Fibroblast of the aortic adventitia (primary cell): ENCODE results near the gene TBX4. TPM values are rescaled to one million over a fixed set of nuclear protein-coding genes. Genes with fewer than 3 reads are reported as not detected.

Experiments used
- DNase-seq: peaks from one replicate; pipeline ENCODE4 v3.0.0-alpha.2; 2010; ENCODE audit warnings: low read depth
- H3K4me3 ChIP-seq: 2 replicates; pipeline ENCODE4 v1.5.1; 2011; ENCODE audit warnings: low read depth, mild to moderate bottlenecking, control low read depth, low read length, moderate library complexity
- CTCF ChIP-seq: IDR thresholded peaks from 2 replicates; pipeline ENCODE4 v1.5.1; 2011; ENCODE audit warnings: mild to moderate bottlenecking, low read length, control low read depth, inconsistent platforms; ENCODE audit not compliant: insufficient read depth
- total RNA-seq: library from RNA; depleted of rRNA; stranded (reverse); fragments of >200 nt; gene quantifications from 2 replicates; pipeline ENCODE4 v1.2.3, GENCODE V29; 2012; ENCODE audit warnings: low replicate concordance

The TBX4 gene
- total RNA-seq, 1 donor = not detected

- TF ChIP-seq CTCF = no peak
- DNase-seq = peak; percentile 16
- H3K4me3 ChIP-seq = no peak overlapping the region
These were observed 23.5 kb downstream of the TBX4 start for GRCh38 chr17:61475726-61476125.

- TF ChIP-seq CTCF = no peak
- no peak overlapping the region for H3K4me3 ChIP-seq
- no peak for DNase-seq
These were observed 24.4 kb downstream of the TBX4 start for GRCh38 chr17:61476476-61477203.

- no peak for TF ChIP-seq CTCF
- DNase-seq = peak; percentile 33
- no peak overlapping the region for H3K4me3 ChIP-seq
These were observed 25.1 kb downstream of the TBX4 start for GRCh38 chr17:61477204-61477834.

- no peak overlapping the region for H3K4me3 ChIP-seq
- no peak for DNase-seq
- TF ChIP-seq CTCF = no peak
These were observed 26.0 kb downstream of the TBX4 start for GRCh38 chr17:61478026-61478789.

GRCh38 chr17:61478790-61479492 lies 26.7 kb downstream of the TBX4 start:
- no peak for DNase-seq
- no peak for TF ChIP-seq CTCF
- H3K4me3 ChIP-seq = no peak overlapping the region
